Fibroblast of the conjunctiva (primary cell): Measurements from ENCODE around the gene MEP1B.
"Not testable (repeated sequence)": the region's sequence is repeated elsewhere in the genome, so short reads cannot be mapped to it uniquely, and the experiment has no call there.

Experiments
- DNase-seq: peaks from one replicate; pipeline ENCODE4 v3.0.0-alpha.2; 2010; ENCODE audit warnings: low read depth

Gene MEP1B

GRCh38 chr18:32209685-32210445 is 20.0 kb downstream of the MEP1B start:
- no peak for DNase-seq

- no peak for DNase-seq
Measured at GRCh38 chr18:32213693-32214092, 23.9 kb downstream of the MEP1B start.

GRCh38 chr18:32216390-32216789 is 26.6 kb downstream of the MEP1B start:
- DNase-seq = no peak

- DNase-seq = no peak
Measured at GRCh38 chr18:32219431-32220018, 29.7 kb downstream of the MEP1B start.

- not testable (repeated sequence) for DNase-seq
Measured at GRCh38 chr18:32233348-32233747, 43.5 kb downstream of the MEP1B start.

- no peak for DNase-seq
Measured at GRCh38 chr18:32237049-32237448, 47.2 kb downstream of the MEP1B start.

GRCh38 chr18:32238635-32239268 is 48.9 kb downstream of the MEP1B start:
- DNase-seq = no peak

- no peak for DNase-seq
Measured at GRCh38 chr18:32242395-32242794, 52.6 kb downstream of the MEP1B start.

- DNase-seq = no peak
Measured at GRCh38 chr18:32243358-32243757, 53.5 kb downstream of the MEP1B start.

- no peak for DNase-seq
Measured at GRCh38 chr18:32244881-32245280, 55.0 kb downstream of the MEP1B start.

- no peak for DNase-seq
Measured at GRCh38 chr18:32249147-32249929, 59.5 kb downstream of the MEP1B start.

- no peak for DNase-seq
Measured at GRCh38 chr18:32251466-32251865, 61.6 kb downstream of the MEP1B start.

- no peak for DNase-seq
Measured at GRCh38 chr18:32252141-32252860, 62.5 kb downstream of the MEP1B start.

GRCh38 chr18:32255570-32255969 is 65.7 kb downstream of the MEP1B start:
- DNase-seq = no peak

- DNase-seq = no peak
Measured at GRCh38 chr18:32257084-32257785, 67.4 kb downstream of the MEP1B start.

- DNase-seq = no peak
Measured at GRCh38 chr18:32258148-32258547, 68.3 kb downstream of the MEP1B start.

GRCh38 chr18:32258558-32259204 is 68.8 kb downstream of the MEP1B start:
- no peak for DNase-seq

- DNase-seq = no peak
Measured at GRCh38 chr18:32259553-32259952, 69.7 kb downstream of the MEP1B start.

- no peak for DNase-seq
Measured at GRCh38 chr18:32261003-32261402, 71.2 kb downstream of the MEP1B start.

- DNase-seq = no peak
Measured at GRCh38 chr18:32262092-32262491, 72.3 kb downstream of the MEP1B start.

- DNase-seq = no peak
Measured at GRCh38 chr18:32264401-32264800, 74.6 kb downstream of the MEP1B start.
